Glutamatergic neuron (in vitro differentiated cells): ENCODE measurements around the gene NTN1. TPM values are rescaled to one million over a fixed set of nuclear protein-coding genes. Genes with fewer than 3 reads are reported as not detected.

Source experiments
- DNase-seq: peaks from one replicate; pipeline ENCODE4 v3.0.0; 2022
- H3K27ac Mint-ChIP-seq: one replicate; pipeline ENCODE4 v1.8.0; 2020; ENCODE audit warnings: mild to moderate bottlenecking, mixed read lengths, inconsistent platforms; ENCODE audit not compliant: unreplicated experiment
- H3K27me3 Mint-ChIP-seq: one replicate; pipeline ENCODE4 v1.8.0; 2020; ENCODE audit warnings: mild to moderate bottlenecking, moderate library complexity, mixed read lengths, inconsistent platforms; ENCODE audit not compliant: unreplicated experiment
- H3K36me3 Mint-ChIP-seq: one replicate; pipeline ENCODE4 v1.8.0; 2020; ENCODE audit warnings: mild to moderate bottlenecking, mixed read lengths, inconsistent platforms; ENCODE audit not compliant: unreplicated experiment
- H3K4me1 Mint-ChIP-seq: one replicate; pipeline ENCODE4 v1.8.0; 2020; ENCODE audit warnings: mild to moderate bottlenecking, low read depth, mixed read lengths, inconsistent platforms; ENCODE audit not compliant: unreplicated experiment
- H3K4me3 Mint-ChIP-seq: one replicate; pipeline ENCODE4 v1.8.0; 2020; ENCODE audit warnings: mild to moderate bottlenecking, mixed read lengths, inconsistent platforms; ENCODE audit not compliant: unreplicated experiment
- H3K9me3 Mint-ChIP-seq: one replicate; pipeline ENCODE4 v1.8.0; 2020; ENCODE audit warnings: mild to moderate bottlenecking, moderate library complexity, mixed read lengths, inconsistent platforms; ENCODE audit not compliant: unreplicated experiment
- CTCF ChIP-seq: fragments of 200-600 bp; sonication (generic); IDR thresholded peaks from one replicate; pipeline ENCODE4 v1.5.0; 2021; ENCODE audit not compliant: partially characterized antibody, unreplicated experiment
- total RNA-seq: library from RNA; stranded (reverse); fragmentation: NEBNext Ultra II Directional; extraction: Animal tissue kit (Norgen Biotek cat#: 25700); gene quantifications from one replicate; pipeline ENCODE4 v1.2.1, GENCODE V29; 2021; ENCODE audit not compliant: unreplicated experiment

NTN1 gene
- total RNA-seq, 1 donor from 2014 or later = 0.76 TPM

- Mint-ChIP-seq H3K4me3 (no peak overlapping the region), H3K27ac (no peak overlapping the region), H3K9me3 (peaks cover 6% of the 10 kb centered on the region), H3K36me3 (peaks cover 4% of the 10 kb centered on the region), H3K27me3 (no peaks in the 10 kb centered on the region), H3K4me1 (no peaks in the 10 kb centered on the region)
- TF ChIP-seq CTCF = no peak
- DNase-seq = no peak
Observed at GRCh38 chr17:9173386-9173983, 152.2 kb downstream of the NTN1 start.

GRCh38 chr17:9174312-9174711 lies 153.0 kb downstream of the NTN1 start:
- no peak overlapping the region for H3K27ac Mint-ChIP-seq
- TF ChIP-seq CTCF = no peak
- no peak for DNase-seq
- peaks cover 6% of the 10 kb centered on the region for H3K9me3 Mint-ChIP-seq
- H3K4me3 Mint-ChIP-seq = no peak overlapping the region
- H3K4me1 Mint-ChIP-seq = no peaks in the 10 kb centered on the region
- no peaks in the 10 kb centered on the region for H3K27me3 Mint-ChIP-seq
- peaks cover 4% of the 10 kb centered on the region for H3K36me3 Mint-ChIP-seq

GRCh38 chr17:9174779-9175574 lies 153.7 kb downstream of the NTN1 start:
- H3K4me1 Mint-ChIP-seq = no peaks in the 10 kb centered on the region
- no peak for TF ChIP-seq CTCF
- H3K4me3 Mint-ChIP-seq = no peak overlapping the region
- no peak for DNase-seq
- H3K27ac Mint-ChIP-seq = no peak overlapping the region
- H3K36me3 Mint-ChIP-seq = peaks cover 4% of the 10 kb centered on the region
- no peaks in the 10 kb centered on the region for H3K27me3 Mint-ChIP-seq
- H3K9me3 Mint-ChIP-seq = peaks cover 6% of the 10 kb centered on the region

- peaks cover 4% of the 10 kb centered on the region for H3K36me3 Mint-ChIP-seq
- no peak overlapping the region for H3K27ac Mint-ChIP-seq
- DNase-seq = no peak
- no peaks in the 10 kb centered on the region for H3K27me3 Mint-ChIP-seq
- H3K9me3 Mint-ChIP-seq = peaks cover 6% of the 10 kb centered on the region
- H3K4me3 Mint-ChIP-seq = no peak overlapping the region
- no peaks in the 10 kb centered on the region for H3K4me1 Mint-ChIP-seq
- TF ChIP-seq CTCF = no peak
Observed at GRCh38 chr17:9175700-9176467, 154.6 kb downstream of the NTN1 start.
